ENCODE measurements around the gene IFNL1.

DNA sequence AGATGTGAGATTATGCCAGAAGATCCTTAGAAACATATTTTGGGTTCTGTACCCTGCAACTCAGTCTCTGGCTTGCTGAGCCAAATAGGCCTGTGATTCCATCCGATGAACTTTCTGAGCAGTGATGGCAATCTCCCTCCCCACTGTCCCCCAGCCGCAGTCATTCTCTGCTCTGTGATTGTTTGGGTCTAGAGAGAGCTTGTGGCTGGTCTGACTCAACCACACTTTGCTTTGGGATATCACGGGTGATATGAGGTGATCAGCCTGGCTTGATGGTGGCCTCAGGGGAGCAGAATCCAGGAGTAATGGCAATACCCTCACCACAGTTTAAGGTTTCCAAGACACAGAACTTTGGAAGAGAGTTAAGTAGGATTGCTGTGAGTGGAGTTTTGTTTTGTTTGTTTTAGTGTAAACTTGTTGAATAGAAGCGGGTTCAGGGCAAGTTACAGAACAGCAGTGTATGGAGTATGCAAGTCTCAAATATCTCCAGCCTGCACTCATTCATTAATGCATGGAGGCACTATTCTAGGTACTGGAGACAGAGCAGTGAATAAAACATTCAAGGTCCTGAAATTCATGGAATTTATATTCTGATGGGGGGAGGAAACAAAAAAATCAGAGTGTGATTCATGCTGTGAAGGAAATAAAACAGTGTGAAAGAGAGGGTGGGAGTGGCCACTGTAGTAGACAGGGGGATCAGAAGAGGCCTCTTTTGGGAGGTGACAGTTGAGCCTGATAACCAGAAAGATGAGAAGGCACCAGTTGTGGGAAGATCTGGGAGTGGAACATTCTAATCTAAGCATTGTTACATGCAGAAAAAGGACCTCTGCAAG is 51.3 kb downstream of the IFNL1 start:
- no peak for TF ChIP-seq EZH2 (IDR thresholded peaks at IDR 0.05; ENCODE audit: borderline replicate concordance, insufficient read depth, low read length, poor library complexity, severe bottlenecking)
- TF ChIP-seq, protein P1, sequence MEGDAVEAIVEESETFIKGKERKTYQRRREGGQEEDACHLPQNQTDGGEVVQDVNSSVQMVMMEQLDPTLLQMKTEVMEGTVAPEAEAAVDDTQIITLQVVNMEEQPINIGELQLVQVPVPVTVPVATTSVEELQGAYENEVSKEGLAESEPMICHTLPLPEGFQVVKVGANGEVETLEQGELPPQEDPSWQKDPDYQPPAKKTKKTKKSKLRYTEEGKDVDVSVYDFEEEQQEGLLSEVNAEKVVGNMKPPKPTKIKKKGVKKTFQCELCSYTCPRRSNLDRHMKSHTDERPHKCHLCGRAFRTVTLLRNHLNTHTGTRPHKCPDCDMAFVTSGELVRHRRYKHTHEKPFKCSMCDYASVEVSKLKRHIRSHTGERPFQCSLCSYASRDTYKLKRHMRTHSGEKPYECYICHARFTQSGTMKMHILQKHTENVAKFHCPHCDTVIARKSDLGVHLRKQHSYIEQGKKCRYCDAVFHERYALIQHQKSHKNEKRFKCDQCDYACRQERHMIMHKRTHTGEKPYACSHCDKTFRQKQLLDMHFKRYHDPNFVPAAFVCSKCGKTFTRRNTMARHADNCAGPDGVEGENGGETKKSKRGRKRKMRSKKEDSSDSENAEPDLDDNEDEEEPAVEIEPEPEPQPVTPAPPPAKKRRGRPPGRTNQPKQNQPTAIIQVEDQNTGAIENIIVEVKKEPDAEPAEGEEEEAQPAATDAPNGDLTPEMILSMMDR (IDR thresholded peaks at IDR 0.05; ENCODE audit: poor library complexity, severe bottlenecking) = no peak
- TF ChIP-seq EP300 (conservative IDR thresholded peaks at IDR 0.05; ENCODE audit: poor library complexity, severe bottlenecking) = no peak
- no peak for TF ChIP-seq POLR2AphosphoS5 (IDR thresholded peaks at IDR 0.05)
